ENCODE data around the gene WFS1.

Gene WFS1

DNA sequence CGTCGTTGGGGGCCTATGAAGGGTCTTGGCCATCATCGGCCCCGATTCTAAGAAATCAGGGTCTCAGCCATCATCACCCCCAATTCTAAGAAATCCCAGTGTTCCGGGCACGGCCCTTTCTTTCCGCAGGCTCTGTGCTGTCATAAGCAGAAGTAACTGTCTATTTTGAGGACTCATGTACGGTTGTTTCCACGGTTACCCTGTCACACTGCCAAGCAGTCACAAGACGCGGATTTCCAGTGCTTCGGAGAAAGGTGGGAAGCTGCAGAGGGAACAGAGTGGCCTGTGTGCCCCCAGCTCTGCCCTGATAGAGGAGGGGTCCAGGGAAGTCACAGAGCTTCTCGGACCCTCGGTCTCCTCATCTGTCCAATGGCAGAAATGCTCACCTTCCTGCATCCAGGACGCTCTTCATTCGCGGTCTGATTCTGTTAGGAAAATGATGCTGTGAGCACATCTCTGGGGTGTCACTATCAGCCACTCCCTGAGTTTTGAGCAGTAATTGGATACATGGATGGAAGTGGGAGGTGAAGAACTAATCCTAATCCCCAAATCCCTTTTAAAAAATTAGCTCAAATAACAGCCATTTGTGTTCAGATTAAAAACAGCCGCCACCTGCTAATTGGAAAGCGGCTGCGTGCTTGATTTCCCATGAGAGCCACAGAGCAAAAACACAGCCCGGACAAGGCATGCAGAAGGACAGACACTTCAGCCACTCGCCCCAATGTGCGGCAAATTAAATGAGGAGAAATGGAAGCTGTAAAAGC is 73.1 kb downstream of the WFS1 start:
- peak; percentile 95 for DNase-seq

DNA sequence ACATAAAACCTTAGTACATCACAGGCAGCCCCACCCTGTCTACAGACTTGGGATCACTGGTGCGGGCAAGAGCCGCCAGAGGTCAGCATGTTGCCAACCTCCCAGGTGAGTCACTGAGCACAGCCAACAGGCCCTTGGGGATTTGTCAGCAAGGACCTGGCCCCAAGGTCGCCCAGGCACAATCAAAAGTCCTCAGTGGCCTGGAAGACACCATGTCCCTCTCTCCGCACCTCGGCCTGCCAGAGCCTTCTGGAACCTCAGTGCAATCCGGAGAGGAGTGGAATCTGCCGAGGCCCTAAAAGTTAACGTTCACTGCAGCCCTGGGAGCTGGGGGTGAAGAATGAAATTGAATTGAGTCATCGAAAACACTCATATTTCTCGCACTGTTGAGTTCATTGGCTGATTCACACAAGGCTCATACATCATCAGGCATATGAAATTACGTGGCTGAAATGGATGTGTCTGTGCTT is 74.3 kb downstream of the WFS1 start:
- DNase-seq, result no peak

DNA sequence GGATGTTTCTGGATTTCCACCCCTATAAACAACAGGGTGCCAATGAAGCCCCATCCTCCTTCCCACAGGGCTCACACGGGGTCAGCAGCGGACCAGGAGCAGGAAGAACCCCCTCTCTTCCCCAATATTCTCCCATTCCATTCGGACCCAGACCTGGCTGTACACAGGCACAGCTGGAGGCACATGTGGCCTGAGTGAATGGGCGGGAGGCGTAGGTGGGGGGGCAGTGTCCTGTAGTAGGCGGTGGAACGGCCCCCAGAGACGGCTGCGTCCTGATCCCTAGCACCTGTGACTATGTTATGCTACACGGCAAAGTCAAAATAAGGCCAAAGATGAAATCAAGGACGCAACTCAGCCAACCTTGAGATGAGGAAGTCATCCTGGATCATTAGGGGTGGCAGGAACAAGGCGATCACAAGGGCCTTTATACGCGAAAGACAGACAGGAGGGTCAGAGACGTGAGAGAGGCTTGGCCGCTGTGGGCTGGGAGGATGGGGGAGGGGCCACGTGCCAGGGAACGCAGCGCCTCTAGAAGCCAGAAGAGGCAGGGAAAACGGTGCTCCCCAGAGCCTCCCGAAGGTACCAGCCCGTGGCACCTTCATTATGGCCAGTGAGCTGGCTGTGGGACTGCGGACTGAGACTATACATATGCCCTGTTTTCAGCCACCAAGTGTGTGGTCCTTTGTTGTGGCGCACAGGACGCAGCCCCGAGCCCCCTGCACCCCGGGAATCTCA is 75.6 kb downstream of the WFS1 start:
- no peak for DNase-seq

DNA sequence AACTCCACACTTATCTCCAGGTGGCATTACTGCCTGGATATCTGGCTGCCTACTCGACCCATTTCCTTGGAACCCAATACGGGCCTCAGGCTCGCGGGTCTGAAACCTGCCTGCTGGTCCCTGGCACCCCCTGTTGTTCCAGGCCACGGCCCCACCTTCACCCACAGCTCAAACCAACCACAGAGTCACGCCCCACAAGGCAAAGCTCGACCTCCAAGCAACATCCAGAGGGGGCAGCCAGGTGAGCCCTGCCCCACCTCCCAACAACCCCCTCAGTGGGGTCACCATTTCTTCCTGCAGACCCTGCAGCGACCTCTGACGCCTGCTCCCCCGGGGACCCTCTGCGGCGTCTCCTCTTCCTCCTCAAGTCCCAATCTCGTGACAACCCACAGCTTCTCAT is 76.2 kb downstream of the WFS1 start:
- no peak for DNase-seq

DNA sequence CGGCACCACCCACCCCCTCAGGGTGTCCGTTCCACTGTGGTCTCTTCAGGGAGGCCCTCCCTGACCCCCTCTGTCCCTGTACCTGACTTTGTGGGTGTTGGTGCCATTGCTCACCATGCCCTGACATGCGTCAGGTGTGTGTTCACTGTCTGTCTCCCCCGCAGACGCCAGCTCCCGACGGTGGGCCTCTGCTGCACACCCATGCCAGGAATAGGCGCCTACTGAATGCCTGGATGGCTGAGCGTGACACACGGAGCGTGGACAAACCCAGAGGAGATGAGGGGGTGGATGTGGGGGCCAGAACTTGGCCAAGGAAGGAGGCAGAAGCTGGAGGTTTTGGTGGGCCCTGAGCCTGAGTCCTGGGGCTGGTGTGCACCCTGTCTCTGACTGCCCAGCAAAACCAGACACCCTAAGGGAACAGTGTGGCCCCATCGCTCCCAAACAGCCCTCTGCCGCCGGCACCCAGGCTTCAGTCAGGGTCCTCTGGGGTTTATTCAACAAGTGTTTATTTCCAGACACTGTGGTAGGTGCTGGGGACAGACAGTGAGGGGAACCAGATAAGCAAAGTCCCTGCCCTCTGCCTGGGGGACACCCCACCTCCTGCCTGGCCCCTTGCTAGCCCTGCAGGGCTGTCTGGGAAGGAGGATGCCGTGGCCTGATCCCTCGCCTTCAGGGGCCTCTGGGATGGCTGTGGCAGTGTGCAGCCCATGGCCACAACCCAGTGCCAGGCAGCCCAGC is 76.9 kb downstream of the WFS1 start:
- no peak for DNase-seq

DNA sequence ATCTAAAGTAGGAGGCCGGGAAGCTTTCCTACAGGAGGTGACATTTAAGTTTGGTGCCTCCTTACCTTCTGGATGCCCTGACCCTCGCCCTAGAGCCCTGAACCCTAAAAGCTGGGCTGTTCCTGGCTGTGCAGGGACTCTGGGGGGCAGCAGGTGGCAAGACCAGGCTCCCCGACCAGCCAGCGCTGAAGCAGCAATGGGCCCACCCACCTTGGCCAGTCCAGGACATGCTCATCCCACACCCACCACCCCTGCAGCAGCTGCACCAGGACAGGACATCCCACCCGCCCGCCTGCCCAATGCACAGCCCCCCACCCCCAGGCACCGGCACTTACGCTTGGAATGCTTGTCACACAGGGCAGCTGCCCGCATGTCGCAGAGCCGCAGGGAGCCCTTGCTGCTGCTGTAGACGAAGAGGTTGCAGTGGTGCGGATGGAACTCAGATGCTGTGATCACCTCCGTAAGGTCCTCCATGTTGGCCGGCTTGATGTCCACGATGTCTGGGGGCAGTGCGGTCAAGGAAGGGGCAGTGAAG is 77.9 kb downstream of the WFS1 start:
- DNase-seq, result no peak

DNA sequence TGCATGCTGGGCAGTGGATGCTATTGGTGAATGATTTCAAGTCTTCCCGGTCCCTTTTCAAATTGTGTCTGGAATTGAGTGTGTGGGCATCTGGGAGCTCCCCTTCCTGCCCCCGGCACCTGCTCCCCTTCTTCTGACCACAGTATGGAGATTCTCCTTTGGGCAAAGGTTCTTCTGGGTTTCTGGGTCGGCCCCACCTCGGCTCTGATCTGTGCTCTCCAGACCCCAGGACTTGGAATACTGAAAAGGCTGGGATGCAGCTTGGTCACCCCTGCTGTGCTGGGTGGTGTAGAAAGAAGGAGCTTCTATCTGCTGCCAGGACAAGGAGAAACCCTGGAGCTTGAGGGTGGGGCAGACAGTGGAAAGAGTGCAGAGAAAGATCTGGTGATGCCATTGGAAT is 78.8 kb downstream of the WFS1 start:
- DNase-seq, result no peak

DNA sequence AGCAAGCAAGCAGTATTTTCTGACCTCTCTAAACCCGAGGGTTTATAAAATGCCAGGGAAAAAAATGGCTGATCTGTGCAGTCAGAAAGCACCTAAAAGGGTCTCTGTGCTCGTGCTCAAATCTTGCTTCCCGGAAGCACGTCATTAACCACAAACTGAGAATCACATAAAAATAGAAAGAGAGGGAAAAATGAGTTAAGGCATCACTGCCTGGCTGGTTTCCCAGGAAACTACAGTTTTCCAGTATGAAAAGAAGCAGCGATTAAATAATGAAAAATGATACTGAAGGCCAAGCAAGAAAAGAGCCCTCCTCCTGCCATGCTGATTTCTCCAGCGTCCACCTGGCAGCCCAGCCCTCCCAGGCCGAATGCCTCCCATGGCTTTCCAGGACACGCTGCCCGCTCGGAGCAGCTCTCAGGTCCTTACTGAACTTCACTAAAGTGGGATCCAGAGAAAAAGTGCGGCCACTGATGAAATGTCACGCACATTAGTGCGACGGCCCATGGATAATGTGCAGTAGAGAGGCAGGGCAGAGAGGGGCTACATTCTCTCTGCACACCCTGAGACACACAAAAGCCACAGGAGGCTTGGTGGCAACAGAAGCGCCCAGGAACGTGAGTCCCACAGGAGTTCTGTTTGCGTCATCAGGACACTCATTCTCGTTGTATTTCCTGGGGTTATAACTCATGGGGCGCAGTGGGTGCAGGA is 80.4 kb downstream of the WFS1 start:
- no peak for DNase-seq

DNA sequence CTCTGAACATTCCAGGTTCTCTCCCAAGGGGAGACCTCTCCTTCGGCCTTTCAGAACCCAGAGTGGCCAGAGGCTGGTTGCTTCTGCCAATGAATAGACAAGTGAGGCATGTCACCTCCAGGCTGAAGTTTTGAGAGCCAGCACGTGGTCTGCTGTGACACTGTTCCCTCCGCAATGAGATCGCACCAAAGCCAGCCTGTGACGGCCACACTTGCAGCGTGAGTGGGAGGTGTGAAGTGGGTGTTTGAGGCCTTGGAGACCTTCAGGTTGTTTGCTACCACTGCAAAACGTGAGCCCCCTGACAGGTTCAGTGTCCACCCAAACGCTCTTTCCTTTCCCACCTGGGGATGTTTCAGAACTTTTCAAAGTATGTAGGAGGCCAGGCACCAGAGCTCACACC is 81.0 kb downstream of the WFS1 start:
- DNase-seq, result no peak

DNA sequence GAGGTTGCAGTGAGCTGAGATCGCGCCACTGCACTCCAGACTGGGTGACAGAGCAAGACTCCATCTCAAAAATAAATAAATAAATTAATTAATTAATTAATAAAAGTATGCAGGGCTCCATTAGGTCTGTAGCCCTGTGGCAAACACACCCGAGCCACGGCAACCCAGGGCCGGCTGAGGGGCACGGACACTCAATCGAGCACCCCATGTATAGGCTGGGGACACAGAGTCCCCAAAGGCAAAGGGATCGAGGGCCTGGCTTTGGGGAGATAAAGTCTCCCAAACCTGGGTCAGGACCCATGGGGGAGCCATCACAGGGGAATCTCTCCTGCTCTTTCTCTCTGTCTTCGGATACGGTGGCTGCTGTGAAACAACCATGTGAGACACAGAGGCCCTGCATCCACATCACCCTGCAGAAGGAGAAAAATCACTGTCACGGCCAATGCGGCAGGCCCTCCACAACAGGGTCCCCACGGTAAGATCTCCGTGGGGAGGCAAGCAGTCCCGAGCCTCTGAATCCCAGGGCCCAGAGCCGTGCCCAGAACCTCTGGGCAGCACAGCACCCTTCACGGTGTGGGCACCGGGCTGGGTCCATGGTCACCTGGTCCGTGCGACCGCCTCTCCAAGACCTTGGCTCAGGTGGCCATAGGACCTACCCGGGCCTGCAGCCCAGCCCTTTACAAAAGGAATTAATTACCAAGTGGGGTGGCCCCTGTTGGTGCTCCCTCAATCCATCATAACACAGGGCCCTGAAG is 81.8 kb downstream of the WFS1 start:
- DNase-seq, result no peak

DNA sequence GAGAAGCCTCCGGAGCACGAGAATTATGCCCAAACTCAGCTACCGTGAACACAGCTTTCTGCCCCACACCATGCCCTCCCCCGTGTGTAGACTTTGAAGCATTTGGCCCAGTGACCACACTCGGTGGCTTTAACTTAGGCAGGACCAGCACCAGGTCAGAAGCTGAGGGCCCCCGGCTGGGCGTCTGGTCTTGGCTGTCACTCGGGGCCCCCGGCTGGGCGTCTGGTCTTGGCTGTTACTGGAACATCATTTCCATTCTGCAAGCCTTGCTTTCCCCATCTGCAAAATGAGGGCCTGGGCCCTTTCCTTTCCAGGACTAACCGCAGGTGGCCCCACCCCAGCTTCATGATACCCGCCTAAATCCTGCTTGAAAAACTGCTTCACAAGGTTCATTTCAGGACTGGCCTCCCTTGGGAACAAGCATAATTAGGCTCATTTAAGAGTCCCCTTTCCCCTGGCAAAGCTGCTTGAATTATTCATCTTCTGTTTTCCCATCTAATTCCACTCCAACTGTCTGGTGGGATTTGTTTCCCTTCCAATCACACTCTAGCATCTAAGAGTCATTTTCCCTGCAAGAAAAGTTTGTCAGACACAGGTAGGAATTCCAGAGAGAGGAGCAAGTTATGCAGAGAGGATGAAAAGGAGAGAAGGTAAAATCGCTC is 82.5 kb downstream of the WFS1 start:
- peak; percentile 87 for DNase-seq
